Gastroesophageal sphincter (tissue), 3 donors: ENCODE measurements around the gene C1orf50.

Source experiments
- CTCF ChIP-seq, 4 experiments: fragments of 200-600 bp in 2 of 4; fragments of 450-650 bp in 2 of 4; sonication (generic) in 1 of 4; IDR thresholded peaks; one replicate each; pipeline ENCODE4 v1.5.1; 2017 to 2019; ENCODE audit warnings: antibody characterized with exemption in 4 of 4, mild to moderate bottlenecking in 2 of 4, moderate library complexity in 2 of 4
- EP300 ChIP-seq: sonication (generic); formaldehyde crosslinking; IDR thresholded peaks from one replicate; pipeline ENCODE4 v1.6.1; 2017; ENCODE audit warnings: antibody characterized with exemption, mild to moderate bottlenecking
- POLR2A ChIP-seq, 2 donors: fragments of 450-650 bp; IDR thresholded peaks; one replicate each; pipeline ENCODE4 v1.6.1; 2017; ENCODE audit warnings: antibody characterized with exemption in 2 of 2, mild to moderate bottlenecking in 2 of 2, moderate library complexity in 1 of 2
- POLR2AphosphoS5 ChIP-seq: sonication (generic); formaldehyde crosslinking; IDR thresholded peaks from one replicate; pipeline ENCODE4 v1.6.1; 2017; ENCODE audit warnings: antibody characterized with exemption

- TF ChIP-seq CTCF (IDR thresholded peaks at IDR 0.05) (no peak), POLR2A (IDR thresholded peaks at IDR 0.05) (no peak), EP300 (no peak), POLR2AphosphoS5 (no peak)
Observed at GRCh38 chr1:42733415-42734200, 33.4 kb upstream of the C1orf50 start.
